ENCODE results near the gene G6PD.

GRCh38 chrX:154490414-154491083 is 56.1 kb downstream of the G6PD start, which contains the start of gene SLC10A3:
- TF ChIP-seq GATA2 (IDR thresholded peaks at IDR 0.05; ENCODE audit: low read depth, low read length) (no peak), GATA3 (IDR thresholded peaks at IDR 0.05; ENCODE audit: low read depth, low read length) (no peak)

Data from SH-SY5Y (cell line).